HepG2 (cell line): ENCODE measurements around the gene ERLIN1. TPM values are rescaled to one million over a fixed set of nuclear protein-coding genes. Genes with fewer than 3 reads are reported as not detected.

Experiments
- FOXJ3 ChIP-seq: sonication (generic); formaldehyde crosslinking; IDR thresholded peaks from 2 replicates; pipeline ENCODE4 v1.4.0; 2020; ENCODE audit warnings: missing genetic modification reagents, mild to moderate bottlenecking, borderline replicate concordance
- JUNB ChIP-seq: sonication (generic); formaldehyde crosslinking; IDR thresholded peaks from 2 replicates; pipeline ENCODE4 v1.8.0; 2022; ENCODE audit warnings: missing genetic modification reagents, mild to moderate bottlenecking, borderline replicate concordance
- KAT8 ChIP-seq: IDR thresholded peaks from 2 replicates; pipeline ENCODE4 v1.6.1; 2016; ENCODE audit warnings: missing genetic modification reagents, missing compliant biosample characterization
- PHB2 ChIP-seq: fragments of 450-650 bp; IDR thresholded peaks from 2 replicates; pipeline ENCODE4 v1.6.1; 2018; ENCODE audit not compliant: partially characterized antibody
- PRMT3 ChIP-seq: sonication (generic); formaldehyde crosslinking; IDR thresholded peaks from 2 replicates; pipeline ENCODE4 v1.8.1; 2022; ENCODE audit warnings: low read depth, mild to moderate bottlenecking, moderate library complexity, missing genetic modification reagents, borderline replicate concordance
- SIN3B ChIP-seq: fragments of 150-350 bp; IDR thresholded peaks from 2 replicates; pipeline ENCODE4 v1.6.1; 2014; ENCODE audit warnings: low read length
- SIX1 ChIP-seq: sonication (generic); formaldehyde crosslinking; IDR thresholded peaks from 2 replicates; pipeline ENCODE4 v1.4.0; 2020; ENCODE audit warnings: missing genetic modification reagents, borderline replicate concordance
- SMAD1 ChIP-seq: sonication (generic); formaldehyde crosslinking; IDR thresholded peaks from 2 replicates; pipeline ENCODE4 v1.4.0; 2020; ENCODE audit warnings: missing genetic modification reagents, low read depth, mild to moderate bottlenecking, borderline replicate concordance
- ZBTB20 ChIP-seq: sonication (generic); formaldehyde crosslinking; IDR thresholded peaks from 2 replicates; pipeline ENCODE4 v1.8.1; 2023; ENCODE audit warnings: missing genetic modification reagents, low read depth, mild to moderate bottlenecking, borderline replicate concordance
- ZBTB7A ChIP-seq: sonication (generic); formaldehyde crosslinking; IDR thresholded peaks from 2 replicates; pipeline ENCODE4 v1.8.0; 2022; ENCODE audit warnings: mild to moderate bottlenecking, missing genetic modification reagents
- ZNF292 ChIP-seq: sonication (generic); formaldehyde crosslinking; IDR thresholded peaks from 2 replicates; pipeline ENCODE4 v1.8.1; 2022; ENCODE audit warnings: mild to moderate bottlenecking, low read depth, missing genetic modification reagents, borderline replicate concordance
- ZNF510 ChIP-seq: sonication (generic); formaldehyde crosslinking; IDR thresholded peaks from 2 replicates; pipeline ENCODE4 v1.4.0; 2020; ENCODE audit warnings: low read depth, mild to moderate bottlenecking, missing genetic modification reagents
- ZNF567 ChIP-seq: sonication (generic); formaldehyde crosslinking; IDR thresholded peaks from 2 replicates; pipeline ENCODE4 v1.8.1; 2023; ENCODE audit warnings: mild to moderate bottlenecking, missing genetic modification reagents, borderline replicate concordance
- ZNF878 ChIP-seq: sonication (generic); formaldehyde crosslinking; IDR thresholded peaks from 2 replicates; pipeline ENCODE4 v1.8.1; 2023; ENCODE audit warnings: mild to moderate bottlenecking, missing genetic modification reagents, moderate library complexity
- polyA plus RNA-seq, 8 experiments: library from polyadenylated mRNA; depleted of rRNA in 3 of 8; stranded (reverse) in 7 of 8; unstranded in 1 of 8; fragments of >200 nt; fragmentation: Illumina TruSeq in 4 of 8; extraction: Trizol in 4 of 8; gene quantifications; 2 replicates each; pipeline versions ENCODE4 v1.2.1 to v1.2.3, GENCODE V29; 2011 to 2016; ENCODE audit warnings: low read depth in 4 of 8, missing spikeins in 1 of 8, mixed read lengths in 1 of 8; ENCODE audit not compliant: insufficient read depth in 1 of 8
- total RNA-seq, 5 experiments: library from RNA; depleted of rRNA; stranded (reverse); fragments of >200 nt; fragmentation: Illumina TruSeq; extraction: Trizol; gene quantifications; 2 replicates each; pipeline ENCODE4 v1.2.3, GENCODE V29; 2016; ENCODE audit warnings: low read depth in 1 of 5
- TF ChIP-seq, protein P1 (sequence below): sonication (generic); formaldehyde crosslinking; IDR thresholded peaks from 2 replicates; pipeline ENCODE4 v1.5.1; 2020; ENCODE audit warnings: mild to moderate bottlenecking, missing genetic modification reagents, borderline replicate concordance
- TF ChIP-seq, protein P2 (sequence below): sonication (generic); formaldehyde crosslinking; IDR thresholded peaks from 2 replicates; pipeline ENCODE4 v1.5.0; 2020; ENCODE audit warnings: missing genetic modification reagents
- TF ChIP-seq, protein P3 (sequence below), 2 experiments: sonication (generic) in 1 of 2; formaldehyde crosslinking in 1 of 2; IDR thresholded peaks; 2 replicates each; pipeline versions ENCODE4 v1.4.0 to v1.6.1; 2018 to 2020; ENCODE audit warnings: missing genetic modification reagents in 2 of 2, borderline replicate concordance in 1 of 2, low read depth in 1 of 2, mild to moderate bottlenecking in 1 of 2, missing biosample characterization in 1 of 2

Gene ERLIN1
- total and polyA plus RNA-seq, 2 of the 13 experiments (the other 11 are each of a cell fraction or from before 2014, with no cell fraction given), result 56.8 to 69.3 TPM

DNA sequence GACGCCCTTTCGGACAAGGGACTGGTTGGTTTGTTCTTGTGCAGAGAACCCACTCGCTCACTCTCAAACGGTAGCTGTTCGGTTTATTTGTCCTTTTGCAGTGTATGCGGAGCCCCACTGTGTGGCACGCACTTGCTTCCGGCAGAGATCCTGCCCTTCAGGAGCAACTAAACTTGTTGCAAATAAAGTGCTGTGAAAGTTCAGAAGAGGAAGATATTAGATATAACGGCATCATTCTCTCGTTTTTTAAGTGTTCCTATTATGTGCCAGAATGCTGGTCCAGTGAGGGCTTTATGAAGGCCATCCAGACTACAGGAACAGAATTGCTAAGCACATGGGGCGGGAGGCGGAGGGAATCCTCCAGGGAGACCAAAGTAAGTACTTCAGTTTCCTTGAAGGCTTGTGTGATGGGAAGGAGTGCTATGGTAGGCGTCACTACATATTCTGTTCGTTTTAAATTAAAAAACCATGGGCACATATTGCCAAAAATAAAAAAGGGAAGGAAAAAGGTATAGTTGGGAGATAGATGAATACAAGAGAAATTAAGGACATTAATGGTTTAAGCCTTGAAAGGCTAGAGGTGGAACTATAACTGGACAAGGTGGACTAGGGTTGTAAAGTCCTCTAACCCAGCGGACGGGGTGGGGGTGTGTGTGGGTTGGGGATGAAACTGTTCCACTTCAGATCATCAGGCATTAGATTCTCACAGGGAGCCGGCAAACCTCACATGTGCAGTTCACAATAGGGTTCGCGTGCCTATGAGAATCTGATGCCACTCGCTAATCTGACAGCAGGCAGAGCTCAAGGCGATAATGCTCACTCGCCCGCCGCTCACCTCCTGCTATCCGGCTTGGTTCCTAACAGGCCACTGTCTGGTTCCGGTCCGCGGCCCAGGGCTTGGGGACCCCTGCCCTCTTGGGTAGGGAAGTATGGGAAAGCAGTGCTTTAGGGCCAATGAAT, 704 bp upstream of the ERLIN1 start (continued):
- no peak for TF ChIP-seq PHB2
- no peak for TF ChIP-seq FOXJ3 (CRISPR knock-in tag)
- TF ChIP-seq ZBTB7A (CRISPR knock-in tag), result no peak
- TF ChIP-seq ZNF292 (CRISPR knock-in tag), result no peak
- TF ChIP-seq SMAD1 (CRISPR knock-in tag), result no peak
- TF ChIP-seq, protein P1, sequence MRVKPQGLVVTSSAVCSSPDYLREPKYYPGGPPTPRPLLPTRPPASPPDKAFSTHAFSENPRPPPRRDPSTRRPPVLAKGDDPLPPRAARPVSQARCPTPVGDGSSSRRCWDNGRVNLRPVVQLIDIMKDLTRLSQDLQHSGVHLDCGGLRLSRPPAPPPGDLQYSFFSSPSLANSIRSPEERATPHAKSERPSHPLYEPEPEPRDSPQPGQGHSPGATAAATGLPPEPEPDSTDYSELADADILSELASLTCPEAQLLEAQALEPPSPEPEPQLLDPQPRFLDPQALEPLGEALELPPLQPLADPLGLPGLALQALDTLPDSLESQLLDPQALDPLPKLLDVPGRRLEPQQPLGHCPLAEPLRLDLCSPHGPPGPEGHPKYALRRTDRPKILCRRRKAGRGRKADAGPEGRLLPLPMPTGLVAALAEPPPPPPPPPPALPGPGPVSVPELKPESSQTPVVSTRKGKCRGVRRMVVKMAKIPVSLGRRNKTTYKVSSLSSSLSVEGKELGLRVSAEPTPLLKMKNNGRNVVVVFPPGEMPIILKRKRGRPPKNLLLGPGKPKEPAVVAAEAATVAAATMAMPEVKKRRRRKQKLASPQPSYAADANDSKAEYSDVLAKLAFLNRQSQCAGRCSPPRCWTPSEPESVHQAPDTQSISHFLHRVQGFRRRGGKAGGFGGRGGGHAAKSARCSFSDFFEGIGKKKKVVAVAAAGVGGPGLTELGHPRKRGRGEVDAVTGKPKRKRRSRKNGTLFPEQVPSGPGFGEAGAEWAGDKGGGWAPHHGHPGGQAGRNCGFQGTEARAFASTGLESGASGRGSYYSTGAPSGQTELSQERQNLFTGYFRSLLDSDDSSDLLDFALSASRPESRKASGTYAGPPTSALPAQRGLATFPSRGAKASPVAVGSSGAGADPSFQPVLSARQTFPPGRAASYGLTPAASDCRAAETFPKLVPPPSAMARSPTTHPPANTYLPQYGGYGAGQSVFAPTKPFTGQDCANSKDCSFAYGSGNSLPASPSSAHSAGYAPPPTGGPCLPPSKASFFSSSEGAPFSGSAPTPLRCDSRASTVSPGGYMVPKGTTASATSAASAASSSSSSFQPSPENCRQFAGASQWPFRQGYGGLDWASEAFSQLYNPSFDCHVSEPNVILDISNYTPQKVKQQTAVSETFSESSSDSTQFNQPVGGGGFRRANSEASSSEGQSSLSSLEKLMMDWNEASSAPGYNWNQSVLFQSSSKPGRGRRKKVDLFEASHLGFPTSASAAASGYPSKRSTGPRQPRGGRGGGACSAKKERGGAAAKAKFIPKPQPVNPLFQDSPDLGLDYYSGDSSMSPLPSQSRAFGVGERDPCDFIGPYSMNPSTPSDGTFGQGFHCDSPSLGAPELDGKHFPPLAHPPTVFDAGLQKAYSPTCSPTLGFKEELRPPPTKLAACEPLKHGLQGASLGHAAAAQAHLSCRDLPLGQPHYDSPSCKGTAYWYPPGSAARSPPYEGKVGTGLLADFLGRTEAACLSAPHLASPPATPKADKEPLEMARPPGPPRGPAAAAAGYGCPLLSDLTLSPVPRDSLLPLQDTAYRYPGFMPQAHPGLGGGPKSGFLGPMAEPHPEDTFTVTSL (CRISPR knock-in tag), result peak; percentile 48; the same call in 1 of the 2 replicates
- no peak for TF ChIP-seq PRMT3 (CRISPR knock-in tag)
- TF ChIP-seq SIN3B, result no peak
- TF ChIP-seq JUNB (CRISPR knock-in tag), result no peak
- no peak for TF ChIP-seq ZNF567 (CRISPR knock-in tag)
- no peak for TF ChIP-seq SIX1 (CRISPR knock-in tag)
- peak; percentile 40; the same call in 1 of the 2 replicates for TF ChIP-seq KAT8 (CRISPR knock-in tag)
- TF ChIP-seq, protein P2, sequence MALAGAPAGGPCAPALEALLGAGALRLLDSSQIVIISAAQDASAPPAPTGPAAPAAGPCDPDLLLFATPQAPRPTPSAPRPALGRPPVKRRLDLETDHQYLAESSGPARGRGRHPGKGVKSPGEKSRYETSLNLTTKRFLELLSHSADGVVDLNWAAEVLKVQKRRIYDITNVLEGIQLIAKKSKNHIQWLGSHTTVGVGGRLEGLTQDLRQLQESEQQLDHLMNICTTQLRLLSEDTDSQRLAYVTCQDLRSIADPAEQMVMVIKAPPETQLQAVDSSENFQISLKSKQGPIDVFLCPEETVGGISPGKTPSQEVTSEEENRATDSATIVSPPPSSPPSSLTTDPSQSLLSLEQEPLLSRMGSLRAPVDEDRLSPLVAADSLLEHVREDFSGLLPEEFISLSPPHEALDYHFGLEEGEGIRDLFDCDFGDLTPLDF (CRISPR knock-in tag), result no peak
- TF ChIP-seq ZNF878 (CRISPR knock-in tag), result no peak
- TF ChIP-seq ZBTB20, result no peak
- TF ChIP-seq, protein P3, sequence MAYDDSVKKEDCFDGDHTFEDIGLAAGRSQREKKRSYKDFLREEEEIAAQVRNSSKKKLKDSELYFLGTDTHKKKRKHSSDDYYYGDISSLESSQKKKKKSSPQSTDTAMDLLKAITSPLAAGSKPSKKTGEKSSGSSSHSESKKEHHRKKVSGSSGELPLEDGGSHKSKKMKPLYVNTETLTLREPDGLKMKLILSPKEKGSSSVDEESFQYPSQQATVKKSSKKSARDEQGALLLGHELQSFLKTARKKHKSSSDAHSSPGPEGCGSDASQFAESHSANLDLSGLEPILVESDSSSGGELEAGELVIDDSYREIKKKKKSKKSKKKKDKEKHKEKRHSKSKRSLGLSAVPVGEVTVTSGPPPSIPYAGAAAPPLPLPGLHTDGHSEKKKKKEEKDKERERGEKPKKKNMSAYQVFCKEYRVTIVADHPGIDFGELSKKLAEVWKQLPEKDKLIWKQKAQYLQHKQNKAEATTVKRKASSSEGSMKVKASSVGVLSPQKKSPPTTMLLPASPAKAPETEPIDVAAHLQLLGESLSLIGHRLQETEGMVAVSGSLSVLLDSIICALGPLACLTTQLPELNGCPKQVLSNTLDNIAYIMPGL (CRISPR knock-in tag; IDR thresholded peaks at IDR 0.05; ENCODE audit: borderline replicate concordance in 1 of 2, low read depth in 1 of 2), result no peak; a peak in 2 of 4 replicates
- TF ChIP-seq ZNF510 (CRISPR knock-in tag), result 0 out of 2 replicates have a peak, but pooled peaks have one; percentile 14
